DMS114 treated with DMSO at 0.1 percent for 48 hours (cell line): ENCODE results near the gene LRRC71.
A peak's percentile ranks its signal among the peaks of the same experiment; 100 is the strongest.

ENCODE experiments used
- DNase-seq: peaks from one replicate; lab custom pipeline; 2025; ENCODE audit not compliant: unreplicated experiment; lab: John Stamatoyannopoulos, UW

The LRRC71 gene

GRCh38 chr1:156920233-156921052, at the start of gene LRRC71:
TSS of gene LRRC71 (plus strand) at chr1:156920632. CDS start at chr1:156920804, 172 bp downstream.
- no peak for DNase-seq

DNA sequence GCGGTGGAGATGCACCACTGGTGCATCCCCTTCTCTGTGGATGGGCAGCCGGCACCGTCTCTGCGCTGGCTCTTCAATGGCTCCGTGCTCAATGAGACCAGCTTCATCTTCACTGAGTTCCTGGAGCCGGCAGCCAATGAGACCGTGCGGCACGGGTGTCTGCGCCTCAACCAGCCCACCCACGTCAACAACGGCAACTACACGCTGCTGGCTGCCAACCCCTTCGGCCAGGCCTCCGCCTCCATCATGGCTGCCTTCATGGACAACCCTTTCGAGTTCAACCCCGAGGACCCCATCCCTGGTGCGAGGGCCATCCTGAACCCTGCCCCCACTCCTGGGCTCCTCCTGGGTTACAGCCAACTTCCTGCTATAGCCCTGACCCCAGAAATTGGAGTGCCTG, 46.8 kb upstream of the LRRC71 start:
- DNase-seq, result no peak

- no peak for DNase-seq
These were observed 46.3 kb upstream of the LRRC71 start for GRCh38 chr1:156874142-156874541.

DNA sequence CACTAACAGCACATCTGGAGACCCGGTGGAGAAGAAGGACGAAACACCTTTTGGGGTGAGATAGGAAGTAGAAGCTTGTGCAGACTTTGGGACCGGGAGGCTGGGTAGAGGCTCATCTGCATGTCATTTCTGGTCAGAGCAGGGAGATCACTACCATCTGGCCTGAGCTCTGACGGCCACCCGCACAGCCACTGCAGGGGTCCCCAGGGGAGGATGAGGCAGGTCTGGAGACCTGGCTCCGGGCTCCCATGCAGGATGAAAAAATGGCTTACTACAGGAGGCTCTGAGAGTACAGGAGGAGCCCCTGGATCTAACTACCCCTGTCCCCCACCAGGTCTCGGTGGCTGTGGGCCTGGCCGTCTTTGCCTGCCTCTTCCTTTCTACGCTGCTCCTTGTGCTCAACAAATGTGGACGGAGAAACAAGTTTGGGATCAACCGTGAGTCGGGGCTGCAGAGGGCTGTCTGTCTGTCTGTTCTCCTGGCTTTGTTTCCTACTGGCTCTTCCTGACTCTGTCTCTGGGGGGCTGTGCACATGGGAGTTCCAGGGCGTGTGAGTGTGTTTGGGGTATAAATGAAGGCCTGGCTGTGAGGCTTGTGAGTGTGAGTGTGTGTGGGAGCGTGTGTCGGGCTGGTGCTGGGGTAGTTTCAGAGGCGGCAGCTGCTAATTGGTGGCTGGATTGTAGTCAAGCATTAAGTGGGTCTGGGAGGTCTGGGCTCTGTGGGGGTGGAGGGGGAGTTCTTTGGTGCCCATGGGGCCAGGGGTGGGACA, 45.7 kb upstream of the LRRC71 start:
- DNase-seq, result no peak

GRCh38 chr1:156875341-156875615, 45.2 kb upstream of the LRRC71 start:
- DNase-seq, result no peak

- DNase-seq, result no peak
These were observed 44.2 kb upstream of the LRRC71 start for GRCh38 chr1:156876281-156876680.

DNA sequence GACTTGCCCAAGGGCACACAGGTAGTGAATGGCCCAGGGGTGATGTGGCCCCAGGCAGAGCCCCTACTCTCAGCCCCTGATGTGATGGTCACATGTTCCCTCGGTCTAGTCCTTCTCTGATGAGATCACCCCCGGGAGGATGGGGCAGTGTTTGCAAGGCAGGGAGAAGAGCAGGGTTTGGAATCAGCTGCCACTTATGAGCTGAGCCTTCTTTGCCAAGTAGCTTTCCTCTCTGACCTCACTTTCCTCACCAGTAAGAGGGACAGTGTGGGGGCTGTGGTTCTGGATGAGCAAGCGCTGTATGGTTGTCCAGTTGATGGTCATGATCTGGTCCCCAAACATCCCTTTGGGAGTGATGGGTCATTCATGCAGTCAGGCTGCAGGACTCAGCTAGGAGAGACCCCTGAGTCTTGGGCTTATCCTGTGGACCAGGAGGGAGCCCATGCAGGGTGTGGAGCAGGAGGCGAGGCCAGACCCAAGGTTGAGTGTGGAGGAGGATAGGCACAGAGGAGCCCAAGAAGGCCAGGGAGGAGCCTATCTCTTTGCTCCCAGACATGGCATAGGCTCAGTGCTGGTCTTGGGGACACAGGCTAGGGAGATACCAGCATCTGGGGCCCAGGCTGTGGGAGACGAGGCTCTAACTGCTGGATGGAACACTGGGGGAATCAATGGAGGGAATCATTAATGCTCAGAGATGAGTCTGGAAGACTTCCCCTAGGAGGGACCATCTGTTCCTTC, 42.8 kb upstream of the LRRC71 start:
- no peak for DNase-seq

- no peak for DNase-seq
These were observed 40.6 kb upstream of the LRRC71 start for GRCh38 chr1:156879876-156880275.

- DNase-seq, result no peak
These were observed 40.0 kb upstream of the LRRC71 start for GRCh38 chr1:156880473-156880872.

GRCh38 chr1:156881101-156881500, 39.3 kb upstream of the LRRC71 start:
- DNase-seq, result no peak

DNA sequence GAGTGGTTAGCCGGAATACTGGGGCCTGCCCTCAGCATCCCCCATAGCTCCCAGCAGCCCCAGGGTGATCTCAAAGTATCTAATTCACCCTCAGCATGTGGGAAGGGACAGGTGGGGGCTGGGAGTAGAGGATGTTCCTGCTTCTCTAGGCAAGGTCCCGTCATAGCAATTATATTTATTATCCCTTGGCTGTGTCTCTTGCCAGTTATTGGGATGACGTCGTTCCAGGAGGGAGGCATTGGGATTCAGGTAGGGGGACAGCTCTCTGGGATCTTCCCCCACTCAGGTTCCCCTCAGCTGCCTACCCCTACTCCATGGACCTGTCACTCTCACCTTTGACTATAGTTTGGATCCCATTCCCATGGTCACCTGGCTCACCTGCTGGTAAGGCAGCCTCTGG, 38.8 kb upstream of the LRRC71 start:
- DNase-seq, result no peak

GRCh38 chr1:156882543-156882942, 37.9 kb upstream of the LRRC71 start:
- no peak for DNase-seq

DNA sequence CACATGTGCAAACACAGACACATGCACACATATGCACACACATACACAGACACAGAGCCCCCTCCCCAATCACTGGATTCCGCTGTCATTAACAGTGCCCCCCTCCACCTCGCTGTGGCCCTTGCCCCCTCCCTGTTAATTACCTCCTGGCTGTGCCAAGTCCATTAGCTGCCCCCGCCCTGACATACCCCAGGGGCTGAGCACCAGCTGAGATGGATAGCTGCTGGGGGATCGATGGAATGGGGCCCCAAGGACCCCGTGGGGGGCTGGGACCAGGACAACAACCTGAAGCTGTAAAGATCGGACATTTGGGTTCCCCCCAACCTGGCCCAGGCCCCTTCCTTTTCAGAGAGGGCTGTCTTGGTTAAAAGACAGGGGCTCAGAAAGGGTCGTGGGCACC, 36.5 kb upstream of the LRRC71 start:
- DNase-seq, result no peak

GRCh38 chr1:156884560-156885184, 35.8 kb upstream of the LRRC71 start:
- DNase-seq, result no peak

GRCh38 chr1:156885314-156885713, 35.1 kb upstream of the LRRC71 start:
- DNase-seq, result no peak

- DNase-seq, result no peak
These were observed 34.5 kb upstream of the LRRC71 start for GRCh38 chr1:156885880-156886355.

DNA sequence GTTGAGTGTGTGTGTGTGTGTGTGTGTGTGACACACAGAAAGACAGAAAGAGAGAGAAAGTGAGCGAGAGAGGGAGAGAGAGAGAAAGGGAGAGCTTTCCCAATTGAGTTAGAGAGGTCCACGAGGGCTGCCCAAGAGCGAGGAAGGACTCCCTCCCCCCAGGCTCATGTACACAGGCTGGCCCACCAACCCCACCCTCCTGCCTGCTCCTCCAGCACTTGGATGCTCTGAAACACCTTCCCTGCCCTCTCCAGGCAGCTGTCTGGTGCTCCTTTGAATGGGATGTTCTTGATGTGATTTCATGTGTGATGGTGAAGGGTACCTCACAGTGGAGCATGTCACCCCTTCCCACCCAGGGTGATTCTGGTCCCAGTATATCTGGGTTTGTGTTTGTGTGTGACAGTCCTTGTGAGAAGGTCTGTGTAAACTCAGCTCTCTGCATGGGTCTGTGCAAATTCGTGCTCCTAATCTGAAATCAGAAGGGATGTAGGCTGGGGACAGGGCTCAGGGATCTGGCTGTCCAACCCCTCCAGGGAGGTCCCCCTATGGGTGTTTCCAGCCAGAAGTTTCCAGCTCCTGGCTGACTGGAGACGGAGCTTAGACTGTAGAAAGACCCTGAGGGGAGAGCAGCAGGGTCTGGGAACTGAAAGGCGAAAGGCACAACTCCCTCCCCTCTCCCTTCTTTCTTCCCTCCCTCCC, 33.7 kb upstream of the LRRC71 start:
- no peak for DNase-seq

- DNase-seq, result no peak
These were observed 33.1 kb upstream of the LRRC71 start for GRCh38 chr1:156887317-156887716.

GRCh38 chr1:156887734-156888133, 32.7 kb upstream of the LRRC71 start:
- no peak for DNase-seq

DNA sequence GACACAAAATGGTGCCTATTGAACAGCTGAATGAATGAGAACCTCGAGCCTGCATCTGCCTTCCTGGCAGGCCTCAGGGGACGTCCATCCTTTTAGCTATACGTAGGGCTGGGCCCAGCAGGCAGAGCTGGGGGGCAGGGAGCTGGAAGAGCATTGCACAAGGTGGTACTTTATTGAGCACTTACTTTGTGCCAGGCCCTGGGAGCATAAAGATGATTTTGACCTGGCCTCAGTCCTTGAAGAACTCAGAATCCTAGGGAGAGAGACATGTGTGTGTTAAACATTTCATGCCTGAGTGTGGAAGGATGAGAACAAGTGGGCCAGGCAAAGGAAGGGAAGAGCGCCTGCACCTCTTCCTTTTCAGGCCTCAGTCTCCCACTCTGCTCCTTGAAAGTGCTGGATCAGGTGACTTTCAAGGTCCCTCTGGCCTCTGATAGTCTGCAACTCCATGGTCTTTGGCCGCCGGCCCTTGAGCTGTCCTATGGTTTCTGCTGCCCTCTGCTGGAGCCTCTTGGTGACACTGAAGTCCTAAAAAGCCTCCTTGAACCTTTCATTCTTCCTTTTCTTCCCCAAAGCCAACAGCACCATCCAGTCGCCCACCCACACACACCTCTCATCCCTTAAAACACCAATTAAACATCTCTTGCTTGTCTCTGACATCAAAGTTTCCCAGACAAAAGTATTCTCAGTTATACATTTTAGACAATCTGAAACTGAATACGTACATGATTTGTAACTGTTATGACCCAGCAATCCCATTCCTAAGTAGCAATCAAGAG, 30.4 kb upstream of the LRRC71 start:
- peak; percentile 88 for DNase-seq
